NCI-H526 (cell line): ENCODE data around the gene TNNI3.
"Not testable (repeated sequence)": the region's sequence is repeated elsewhere in the genome, so short reads cannot be mapped to it uniquely, and the experiment has no call there.

ENCODE experiments used
- DNase-seq, 2 experiments: peaks; one replicate each; lab custom pipeline; 2025; lab: John Stamatoyannopoulos, UW

The TNNI3 gene

DNA sequence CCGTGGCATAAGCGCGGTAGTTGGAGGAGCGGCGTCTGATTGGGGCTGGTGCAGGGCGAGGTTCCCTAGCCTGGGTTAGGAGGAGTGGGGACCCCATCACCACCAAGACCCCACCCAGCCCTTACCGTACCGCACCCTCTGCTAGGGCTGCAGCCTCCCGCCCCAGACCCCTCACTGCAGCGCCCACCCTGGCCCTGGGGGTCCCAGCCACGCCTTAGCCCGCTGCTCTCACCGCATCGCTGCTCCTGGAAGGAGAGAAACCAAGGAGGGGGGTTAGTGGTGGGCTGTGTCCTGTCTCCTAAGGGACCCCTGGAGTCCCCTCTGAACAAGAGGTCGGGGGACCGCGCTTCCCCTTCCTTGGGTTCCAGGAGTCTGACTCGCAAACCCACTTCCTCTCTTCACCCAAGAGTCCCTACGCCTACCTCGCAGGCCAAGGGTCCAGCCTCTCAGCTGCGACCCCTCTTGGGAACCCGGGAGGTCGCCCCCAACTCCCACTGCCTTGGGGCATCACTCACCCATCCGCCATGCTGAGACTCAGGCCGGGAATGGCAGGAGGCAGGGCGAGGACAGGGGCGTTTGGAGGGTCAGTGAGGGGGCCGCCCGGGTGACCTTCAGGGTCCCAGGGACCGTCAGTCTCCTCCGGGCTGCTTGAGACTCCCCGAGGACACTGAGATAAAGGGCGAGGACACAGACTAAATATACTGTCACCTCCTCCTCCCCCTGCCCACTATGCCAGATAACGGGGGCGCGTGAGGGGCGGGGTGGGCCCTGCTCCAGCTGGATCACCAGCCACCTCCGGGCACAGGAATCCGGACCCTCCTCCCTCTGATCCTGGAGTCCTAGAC is at the start of gene TNNI3:
Gene TNNI3, minus strand, starts transcription at position 669 of the 845 bp plus-strand sequence. Its CDS starts 143 bp downstream, at position 526.
- no peak for DNase-seq

DNA sequence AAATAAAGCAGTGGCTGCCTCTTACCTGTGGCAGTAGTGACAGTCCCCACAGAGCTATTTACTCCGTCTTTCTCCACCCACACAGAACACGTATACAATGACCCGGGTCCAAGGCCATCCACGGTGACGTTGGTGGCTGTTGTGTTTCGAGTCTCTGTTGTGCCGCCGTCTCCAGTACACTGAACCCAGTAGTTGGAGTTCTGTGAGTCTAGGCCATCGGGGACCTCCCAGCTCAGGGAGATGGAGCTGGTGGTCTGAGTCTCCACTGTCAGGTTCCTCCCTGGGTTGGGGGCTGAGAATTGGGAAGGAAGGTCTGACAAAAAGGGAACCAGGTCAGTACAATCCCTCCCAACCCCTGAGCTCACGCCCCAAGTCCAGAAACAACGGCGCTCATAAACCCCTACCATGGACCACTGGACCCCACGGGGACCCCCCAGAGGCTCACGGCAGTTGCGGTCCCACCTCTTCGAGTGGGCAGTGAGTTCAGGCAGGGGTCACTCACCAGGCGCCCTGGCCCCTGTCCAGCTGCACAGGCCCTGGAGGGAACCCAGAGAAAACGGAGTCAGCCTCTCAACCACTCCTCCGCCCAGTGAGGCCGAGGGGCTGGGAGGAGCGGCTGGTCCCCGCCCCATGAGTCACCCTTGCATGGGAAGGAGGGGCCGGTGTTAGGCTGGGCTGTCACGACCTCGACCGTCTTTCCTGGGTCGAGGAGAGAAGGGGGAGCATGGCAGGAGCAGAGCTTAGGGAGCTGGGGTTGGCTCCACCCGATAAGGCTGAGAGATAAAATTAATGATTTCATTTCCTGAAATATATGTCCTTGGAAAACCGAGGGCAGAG is 49.4 kb upstream of the TNNI3 start:
- no peak for DNase-seq

DNA sequence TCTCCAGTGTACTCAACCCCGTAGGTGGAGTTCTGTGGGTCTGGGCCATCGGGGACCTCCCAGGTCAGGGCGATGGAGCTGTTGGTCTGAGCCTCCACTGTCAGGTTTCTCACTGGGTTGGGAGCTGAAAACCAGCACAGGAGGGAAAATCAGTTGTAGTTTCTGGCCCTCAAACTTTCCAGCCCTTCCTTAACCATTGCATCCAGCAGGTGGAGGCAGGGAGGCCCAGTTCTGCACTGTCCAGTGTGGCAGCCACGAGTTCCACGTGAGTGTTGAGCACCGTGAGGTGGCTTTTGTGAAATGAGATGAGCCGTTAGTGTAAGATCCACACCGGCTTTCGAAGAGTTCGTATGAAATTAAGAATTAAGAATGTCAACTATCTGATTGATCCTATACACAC is 44.7 kb upstream of the TNNI3 start:
- not testable (repeated sequence) for DNase-seq

DNA sequence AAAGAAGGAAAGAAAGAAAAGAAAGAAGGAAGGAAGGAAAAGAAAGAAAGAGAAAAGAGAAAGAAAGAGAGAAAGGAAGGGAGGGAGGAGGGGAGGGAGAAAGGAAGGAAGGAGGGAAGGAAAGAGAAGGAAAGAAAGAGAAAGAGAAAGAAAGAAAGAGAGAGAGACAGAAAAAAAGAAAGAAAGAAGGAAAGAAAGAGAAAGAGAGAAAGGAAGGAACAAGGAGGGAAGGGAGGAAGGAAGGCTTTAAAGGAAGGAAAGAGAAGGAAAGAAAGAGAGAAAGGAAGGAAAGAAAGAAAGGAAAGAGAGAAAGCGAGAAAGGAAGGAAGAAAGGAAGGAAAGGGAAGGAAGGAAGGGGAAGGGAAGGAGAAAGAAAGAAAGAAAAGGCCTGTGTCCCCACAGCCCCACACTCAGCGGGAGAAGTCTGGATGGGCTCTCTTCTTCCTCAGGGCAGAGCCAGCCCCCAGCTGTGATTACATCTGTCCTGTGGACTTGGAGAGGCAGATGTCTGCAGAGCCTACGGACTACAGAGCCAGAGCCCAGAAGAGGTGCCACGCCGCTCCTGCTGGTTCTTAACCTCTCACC is 42.2 kb upstream of the TNNI3 start:
- no peak for DNase-seq

DNA sequence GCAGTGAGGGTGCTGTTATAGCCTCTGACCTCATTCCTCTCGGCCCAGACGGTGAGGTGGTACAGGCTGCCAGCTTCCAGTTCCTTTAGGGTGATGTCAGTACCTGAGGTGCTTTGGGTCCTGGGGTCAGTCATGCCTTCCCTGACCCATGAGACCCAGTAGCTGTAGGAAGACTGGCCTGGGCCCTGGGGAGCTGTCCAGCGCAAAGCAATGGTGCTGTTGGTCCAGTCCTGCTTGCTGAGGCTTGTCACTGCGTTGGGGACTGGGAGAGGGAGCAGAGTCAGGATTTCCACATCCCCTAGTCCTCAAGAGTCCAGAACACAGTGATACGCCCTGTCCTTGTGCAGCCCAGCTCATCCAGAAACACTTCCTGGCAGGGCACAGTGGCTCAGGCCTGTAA is 41.1 kb upstream of the TNNI3 start:
- no peak for DNase-seq

DNA sequence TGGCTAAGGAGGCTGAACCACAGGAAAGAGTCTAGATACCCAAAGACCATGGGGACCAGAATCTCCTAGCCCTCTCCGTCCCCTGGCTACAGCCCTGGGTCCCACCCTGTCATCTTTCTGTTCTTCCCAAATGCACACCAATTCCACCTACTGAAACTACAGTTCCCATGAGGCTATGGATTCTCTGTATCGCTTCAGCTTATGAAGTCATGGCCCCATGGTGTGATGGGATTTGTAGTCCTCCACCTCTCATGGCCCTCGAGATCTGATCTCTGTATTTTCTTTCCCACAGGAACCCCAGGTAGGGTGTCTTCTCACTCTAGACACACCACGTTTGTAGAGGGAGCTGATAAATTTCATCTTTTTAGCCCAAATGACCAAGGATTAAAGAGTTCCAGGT is 40.0 kb upstream of the TNNI3 start:
- peak; percentile 24 to 53 for DNase-seq

DNA sequence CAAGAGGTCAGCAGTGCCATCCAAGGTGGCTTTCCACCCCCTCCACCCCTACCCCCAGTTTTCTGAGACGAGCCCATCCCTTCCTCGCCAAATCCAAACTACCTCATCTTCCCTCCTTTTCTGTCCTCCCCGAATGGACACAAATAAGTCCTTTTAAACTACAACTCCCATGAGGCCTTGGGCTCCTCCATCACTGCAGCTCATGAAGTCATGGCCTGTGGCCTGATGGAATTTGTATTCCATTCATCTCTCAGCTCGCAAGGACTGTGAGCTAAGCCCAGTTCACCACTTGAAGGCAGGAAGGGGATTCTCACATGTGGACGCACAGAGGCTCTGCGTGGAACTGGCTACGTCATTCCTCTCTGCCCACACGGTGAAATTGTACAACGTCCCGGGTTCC is 39.3 kb upstream of the TNNI3 start:
- peak; percentile 50 to 51 for DNase-seq

DNA sequence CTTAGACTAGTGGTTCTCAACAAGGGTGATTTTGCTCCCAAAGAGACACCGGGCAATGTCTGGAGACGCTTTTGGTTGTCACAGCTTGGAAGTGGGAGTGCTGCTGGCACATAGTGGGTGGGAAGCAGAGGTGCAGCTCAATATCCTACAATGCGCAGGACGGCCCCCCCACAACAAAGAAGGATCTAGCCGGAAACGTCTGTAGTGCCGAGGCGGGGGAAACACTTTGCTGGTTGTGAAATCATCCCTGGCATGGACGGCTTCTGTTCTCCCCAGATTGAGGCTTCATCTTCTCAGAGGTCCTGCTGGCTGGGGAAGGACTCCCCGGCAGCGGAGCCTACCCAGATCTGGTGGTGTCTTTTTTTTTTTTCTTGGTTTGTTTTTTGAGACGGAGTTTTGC is 35.9 kb upstream of the TNNI3 start:
- DNase-seq: no peak

DNA sequence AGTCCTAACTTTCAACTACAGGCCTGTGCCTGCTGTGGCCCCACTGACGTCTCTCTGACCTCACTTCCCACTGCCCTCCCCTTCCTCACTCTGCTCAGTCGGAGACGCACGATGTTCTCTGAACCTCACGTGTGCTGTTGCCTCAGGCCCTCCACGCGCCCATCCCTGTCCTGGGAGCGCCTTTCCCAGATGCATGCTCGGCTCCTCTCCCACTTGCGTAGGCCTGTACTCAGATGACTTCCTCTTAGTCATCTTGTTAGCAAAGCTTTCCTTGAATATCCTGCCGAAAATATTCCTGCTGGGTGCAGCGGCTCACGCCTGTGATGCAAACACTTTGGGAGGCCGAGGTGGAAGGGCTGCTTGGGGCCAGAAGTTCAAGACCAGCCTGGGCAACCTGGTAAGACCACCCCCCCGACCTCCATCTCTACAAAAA is 31.9 kb upstream of the TNNI3 start:
- no peak for DNase-seq

DNA sequence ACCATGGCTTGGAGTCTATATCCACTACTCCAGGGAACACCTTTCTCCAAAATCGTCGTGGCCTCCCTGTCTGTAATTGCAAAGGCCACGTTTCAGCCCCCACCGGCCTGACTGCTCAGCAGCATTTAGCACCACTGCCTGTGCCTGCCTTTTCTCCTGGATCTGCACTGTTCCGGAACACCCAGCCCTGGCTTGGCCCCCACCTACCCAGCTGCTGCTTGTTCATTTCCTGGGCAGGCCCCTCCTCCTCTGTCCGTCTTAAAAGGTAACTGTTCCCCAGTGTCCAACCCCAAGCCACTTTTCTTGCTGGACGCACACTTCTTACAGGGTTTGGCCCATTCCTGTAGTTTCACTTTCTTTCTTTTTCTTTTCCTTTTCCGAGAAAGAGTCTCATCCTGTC is 31.1 kb upstream of the TNNI3 start:
- no peak for DNase-seq

DNA sequence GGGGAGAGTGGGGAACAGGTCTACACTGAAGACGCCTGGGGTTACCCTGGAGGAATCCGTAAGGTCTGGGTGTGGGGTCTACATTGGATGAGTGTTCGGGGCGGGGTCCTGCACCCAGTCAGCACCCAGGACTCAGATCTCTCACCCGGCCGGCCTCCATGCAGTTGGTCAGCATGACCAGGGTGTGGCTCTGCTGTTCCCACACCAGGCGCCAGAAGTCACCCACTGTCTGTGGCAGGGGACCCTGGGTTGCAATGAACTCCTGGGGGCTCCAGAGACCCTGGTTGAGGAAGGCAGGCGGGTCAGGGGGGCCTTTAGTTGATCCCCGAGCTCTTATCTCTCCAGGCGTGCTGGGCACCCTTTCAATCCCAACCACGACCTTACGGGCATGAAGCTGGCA is 28.5 kb upstream of the TNNI3 start:
- no peak for DNase-seq

DNA sequence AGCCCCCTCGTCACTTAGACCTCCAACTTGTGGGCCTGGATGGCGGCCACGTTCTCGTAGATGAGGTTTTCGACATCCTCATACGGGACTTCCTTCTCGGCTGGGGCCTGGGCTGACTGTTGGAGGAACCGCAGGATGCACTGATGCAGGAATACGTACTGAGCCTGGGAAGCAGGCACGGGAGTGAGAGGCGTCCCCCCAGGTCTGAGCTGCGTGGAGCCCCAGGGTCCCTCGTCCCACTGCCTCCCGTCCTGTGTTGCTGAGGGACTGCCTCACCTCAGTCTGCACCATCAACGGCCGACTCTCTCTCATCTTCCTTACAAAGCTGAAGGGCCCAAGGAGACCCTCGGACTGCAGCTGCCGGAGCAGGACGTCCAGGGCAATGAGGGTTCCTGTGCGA is 24.2 kb upstream of the TNNI3 start:
- DNase-seq: no peak

DNA sequence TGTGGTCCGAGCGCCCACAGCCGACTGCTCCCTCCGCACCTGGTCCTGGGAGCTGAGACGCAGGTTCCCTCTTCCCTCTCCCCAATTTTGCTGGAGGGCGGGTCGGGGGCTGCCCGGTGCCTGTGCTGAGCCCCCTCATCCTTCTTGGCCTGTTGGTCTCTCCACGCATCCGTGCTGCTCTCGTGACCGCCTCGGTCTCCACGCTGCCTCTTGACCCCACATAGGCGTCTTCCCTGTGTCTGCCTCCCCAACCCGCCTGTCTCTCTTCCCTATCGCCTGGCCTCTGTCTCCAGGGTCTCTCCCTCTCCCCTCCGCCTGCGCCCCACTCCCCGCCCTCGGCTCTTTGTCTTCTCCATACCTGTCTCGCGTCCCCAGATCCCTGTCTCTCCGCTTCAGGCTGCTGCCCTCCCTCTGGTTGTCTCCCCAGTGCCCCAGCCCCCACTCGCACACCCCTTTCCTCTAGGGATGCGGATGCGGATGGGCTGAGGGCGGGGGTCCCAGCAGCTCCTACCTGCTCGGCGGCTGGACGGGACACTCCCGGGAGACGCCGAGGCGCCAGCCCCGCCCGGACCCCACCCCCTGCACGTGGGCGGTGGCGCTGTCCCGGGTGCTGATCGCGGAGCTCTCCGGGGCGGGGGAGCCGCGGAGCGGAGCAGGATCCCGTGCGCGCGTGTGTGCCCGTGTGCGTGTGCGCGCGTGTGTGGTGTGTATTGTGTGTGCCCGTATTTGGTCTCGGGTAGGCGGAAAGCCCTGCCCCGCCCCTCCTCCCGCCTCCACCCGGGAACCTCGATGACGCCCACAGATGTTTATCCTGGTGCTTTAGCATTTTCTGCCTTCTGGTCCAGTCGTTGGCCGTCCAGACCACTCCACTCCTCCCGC is 22.3 kb upstream of the TNNI3 start, which contains the start of gene SYT5:
Gene SYT5, minus strand, starts transcription at position 684 of the 879 bp plus-strand sequence. CDS start 1,248 bp downstream, outside the sequence.
- DNase-seq: peak in 1 of 2 experiments; percentile 58

DNA sequence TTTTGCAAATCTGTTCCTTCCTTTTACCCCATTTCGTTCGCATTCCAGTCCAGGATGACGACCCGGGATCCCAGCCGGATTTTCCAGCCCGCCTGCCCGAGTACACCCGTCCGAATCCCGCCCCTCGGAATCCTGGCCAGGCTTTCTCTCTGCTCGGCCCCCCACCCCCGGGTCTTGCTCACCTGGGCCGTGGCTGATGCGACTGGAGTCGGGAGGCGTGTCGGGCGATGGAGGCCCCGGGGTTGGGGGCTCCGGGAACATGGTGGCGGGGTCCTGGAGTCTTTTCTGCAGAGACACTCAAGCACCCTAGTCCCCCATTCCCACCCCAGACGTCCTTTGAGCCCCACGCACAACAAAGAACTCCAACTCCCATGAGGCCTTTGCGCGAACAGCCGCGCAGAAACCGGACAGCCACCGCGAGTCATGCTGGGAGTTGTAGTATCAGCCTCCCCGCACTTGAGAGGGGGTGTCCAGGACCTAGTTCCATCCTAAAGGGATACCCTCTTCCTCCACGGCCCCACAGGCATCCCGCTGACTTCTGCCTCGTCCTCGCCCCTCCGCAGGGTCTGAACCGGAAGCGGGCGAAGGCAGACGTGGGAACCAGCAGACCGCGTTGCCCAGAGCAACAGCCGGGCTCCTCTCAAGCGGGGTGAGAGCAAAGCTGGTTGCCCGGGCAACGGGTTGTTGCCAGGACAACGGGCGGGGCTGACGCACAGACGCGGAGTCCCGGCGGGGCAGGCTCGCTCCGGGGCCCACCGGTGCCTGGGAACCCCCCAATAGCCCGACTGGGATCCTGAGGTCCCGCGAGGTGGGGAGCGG is 21.5 kb upstream of the TNNI3 start:
- DNase-seq: peak; percentile 85 to 95

DNA sequence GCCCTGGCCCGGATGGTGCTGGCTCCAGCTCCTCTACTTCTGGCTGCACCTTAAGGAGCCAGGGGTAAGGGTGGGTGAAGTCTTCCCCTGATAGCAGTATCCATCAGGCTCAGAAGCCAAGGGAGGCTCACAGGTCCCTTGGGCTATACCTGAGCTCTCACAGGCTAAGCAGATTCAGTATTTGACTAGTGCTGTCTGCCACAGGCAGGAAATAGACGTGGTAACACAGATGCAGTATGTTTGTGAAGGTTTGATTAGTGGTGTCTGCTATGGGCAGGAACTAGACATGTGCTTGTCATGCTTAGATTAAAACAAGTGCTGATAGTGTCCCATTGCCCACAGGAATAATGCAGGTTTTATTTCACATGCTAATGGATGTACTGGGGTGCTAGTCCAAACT is 18.5 kb upstream of the TNNI3 start:
- DNase-seq: peak in 1 of 2 experiments; percentile 47

DNA sequence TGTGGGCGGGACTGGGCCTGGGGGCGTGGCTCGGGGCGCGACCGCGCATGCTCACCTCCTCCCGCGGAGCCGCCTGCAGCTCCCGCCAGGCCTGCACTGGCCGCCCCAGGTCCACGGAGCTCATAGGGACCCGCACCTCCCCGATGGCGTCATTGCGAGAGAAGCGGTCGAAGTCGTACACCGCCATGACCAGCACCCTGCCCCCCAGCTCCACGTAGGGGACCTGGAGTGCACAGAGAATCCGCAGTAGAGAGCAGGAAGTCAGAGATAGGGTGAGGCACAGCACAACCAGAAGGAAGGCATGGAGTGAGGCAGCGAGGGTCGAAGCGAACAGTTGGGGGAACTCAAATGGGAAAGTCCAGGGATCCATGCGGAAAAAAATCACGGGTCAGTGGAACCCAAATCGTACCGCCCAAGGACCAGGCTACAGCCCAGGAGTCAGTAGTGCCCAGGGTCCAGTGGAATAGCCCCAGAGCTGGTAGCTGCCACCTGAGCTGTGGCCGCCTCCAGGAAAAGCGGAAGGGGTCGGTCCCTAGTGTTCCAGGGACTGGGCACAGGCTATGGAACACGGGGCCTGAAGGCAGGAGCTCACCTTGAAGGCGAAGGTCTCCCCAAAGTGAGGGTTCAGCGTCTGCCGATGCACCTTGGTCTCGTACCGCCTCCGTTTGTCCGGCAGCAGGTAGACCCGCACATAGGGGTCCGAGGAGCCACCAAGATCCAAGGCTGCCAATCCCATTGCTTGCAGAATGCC is 17.8 kb upstream of the TNNI3 start:
- DNase-seq: peak; percentile 24 to 84

DNA sequence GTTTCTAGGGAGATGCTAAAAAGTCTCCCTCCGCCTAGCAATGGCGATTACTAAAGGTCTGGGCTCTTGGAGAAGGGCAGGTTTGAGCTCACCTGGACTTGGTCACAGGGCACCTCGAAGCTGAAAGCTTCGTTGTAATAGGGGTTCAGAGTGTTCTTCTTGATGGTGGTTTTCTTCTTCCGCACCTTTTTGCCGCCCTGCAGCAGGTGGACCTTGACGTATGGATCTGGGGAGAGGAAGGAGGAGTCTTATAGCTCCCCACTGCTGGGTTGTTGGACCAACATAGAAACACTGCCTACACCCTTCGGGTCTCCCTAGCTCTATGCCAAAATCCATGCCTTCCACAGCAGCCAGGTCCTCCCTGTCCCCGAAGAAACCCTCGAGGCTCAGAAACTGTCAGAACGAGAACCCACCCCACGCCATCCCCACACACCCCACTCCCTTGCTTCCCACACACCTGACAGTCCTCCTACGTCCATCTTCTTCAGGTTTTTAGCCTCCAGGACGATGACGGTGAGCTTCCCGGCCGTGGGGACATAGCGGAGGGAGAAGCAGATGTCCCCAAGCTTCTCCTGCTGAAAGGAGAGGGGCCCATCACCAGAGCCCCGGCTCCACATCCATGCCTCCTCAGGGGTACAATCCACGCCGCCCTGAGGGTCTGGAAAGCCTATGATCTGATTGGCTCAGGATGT is 17.0 kb upstream of the TNNI3 start:
- no peak for DNase-seq

DNA sequence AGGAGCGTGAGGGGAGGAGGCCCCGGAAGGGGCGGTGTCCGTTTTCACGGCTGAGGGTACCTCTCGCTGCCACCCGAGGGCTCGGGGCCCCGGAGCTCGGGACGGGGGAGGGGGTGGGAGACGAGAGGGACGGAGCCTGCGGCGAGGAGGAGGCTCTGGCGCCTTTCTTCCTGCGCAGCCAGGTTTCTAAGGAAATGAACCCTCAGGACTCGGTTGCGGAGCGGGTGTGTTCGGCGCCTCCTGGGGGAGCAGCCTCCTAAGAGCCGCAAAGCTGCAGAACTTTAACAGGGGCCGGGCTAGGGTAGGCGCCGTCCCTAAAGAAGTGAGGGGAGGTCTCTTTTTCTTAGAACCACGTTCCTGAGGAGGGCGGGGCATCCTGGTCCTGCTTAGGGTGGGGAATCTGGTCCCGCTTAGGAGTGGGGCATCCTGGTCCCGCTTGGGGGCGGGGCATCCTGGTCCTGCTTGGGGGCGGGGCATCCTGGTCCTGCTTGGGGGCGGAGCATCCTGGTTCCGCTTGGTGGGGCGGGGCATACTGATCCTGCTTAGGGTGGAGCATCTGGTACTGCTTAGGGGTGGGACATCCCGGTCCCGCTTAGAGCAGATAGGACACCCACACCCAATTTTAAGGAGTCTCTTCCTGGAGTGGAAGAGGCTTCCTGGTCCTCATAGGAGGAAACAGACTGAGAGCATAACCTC is 16.3 kb upstream of the TNNI3 start:
- DNase-seq: peak; percentile 68 to 90
